ENCODE measurements around the gene TRIO. TPM values are rescaled to one million over a fixed set of nuclear protein-coding genes. Genes with fewer than 3 reads are reported as not detected.

TRIO gene
- total RNA-seq, 4 donors from 2014 or later: 112 to 155 (median 145) TPM

- Histone ChIP-seq H3K27me3 (no peaks in the 10 kb centered on the region), H3K27ac (replicated peaks in 1 of 4) (peak overlapping the region; percentile 89 to 92 (median 90)), H3K9me3 (no peaks in the 10 kb centered on the region), H3K36me3 (no peaks in the 10 kb centered on the region), H3K4me3 (peak overlapping the region; percentile 40 to 49 (median 42)), H3K4me1 (peaks cover 73 to 93% (median 92%) of the 10 kb centered on the region in 4 donors)
- no peak for DNase-seq (ENCODE audit: extremely low spot score)
- TF ChIP-seq POLR2AphosphoS5 (IDR thresholded peaks at IDR 0.05) (no peak), POLR2A (IDR thresholded peaks at IDR 0.05; ENCODE audit: low read depth) (no peak), CTCF (IDR thresholded peaks at IDR 0.05) (no peak), EP300 (IDR thresholded peaks at IDR 0.05) (no peak)
- intact Hi-C loops (cut with DNase I): loop anchor here (5.0 kb wide), 1 partner anchor 37 kb away; no protein-coding TSS in a partner anchor
- WGBS: 48% methylated on average over 7 of the region's 7 CpGs
Measured at GRCh38 chr5:14184082-14184481, 40.9 kb downstream of the TRIO start.

DNA sequence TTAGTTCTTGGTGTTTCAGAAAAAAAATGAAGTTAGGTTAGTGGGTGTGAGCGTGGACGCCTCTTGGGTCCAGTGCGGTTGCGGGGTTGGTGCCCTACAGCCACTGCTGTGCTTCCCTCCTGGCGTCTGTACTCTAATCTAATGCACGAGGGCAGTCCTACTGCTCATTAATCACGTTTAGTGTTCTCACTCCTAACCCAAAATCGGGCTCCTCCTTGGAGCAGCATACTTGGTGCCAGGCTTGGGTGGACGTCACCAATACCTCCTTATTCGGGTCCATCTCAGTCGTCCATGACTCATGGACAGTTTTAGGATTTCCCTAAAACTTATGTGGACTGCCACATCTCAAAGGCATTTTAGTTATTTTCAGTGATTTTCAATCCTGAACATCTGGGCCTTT is 41.6 kb downstream of the TRIO start:
- Histone ChIP-seq H3K4me3 (peak overlapping the region; percentile 40 to 49 (median 42)), H3K27me3 (no peaks in the 10 kb centered on the region), H3K9me3 (no peaks in the 10 kb centered on the region), H3K4me1 (peaks cover 78 to 93% (median 92%) of the 10 kb centered on the region in 4 donors), H3K36me3 (no peaks in the 10 kb centered on the region), H3K27ac (replicated peaks in 1 of 4) (peak overlapping the region; percentile 89 to 92 (median 90))
- TF ChIP-seq CTCF (IDR thresholded peaks at IDR 0.05) (no peak), EP300 (IDR thresholded peaks at IDR 0.05) (no peak), POLR2A (IDR thresholded peaks at IDR 0.05; ENCODE audit: low read depth) (no peak), POLR2AphosphoS5 (IDR thresholded peaks at IDR 0.05) (peak; percentile 61 to 71)
- intact Hi-C loops (cut with DNase I): loop anchor here (5.0 kb wide), 1 partner anchor 37 kb away; no protein-coding TSS in a partner anchor
- DNase-seq (ENCODE audit: extremely low spot score): no peak
- 75% methylated on average over 11 of the region's 11 CpGs for WGBS

DNA sequence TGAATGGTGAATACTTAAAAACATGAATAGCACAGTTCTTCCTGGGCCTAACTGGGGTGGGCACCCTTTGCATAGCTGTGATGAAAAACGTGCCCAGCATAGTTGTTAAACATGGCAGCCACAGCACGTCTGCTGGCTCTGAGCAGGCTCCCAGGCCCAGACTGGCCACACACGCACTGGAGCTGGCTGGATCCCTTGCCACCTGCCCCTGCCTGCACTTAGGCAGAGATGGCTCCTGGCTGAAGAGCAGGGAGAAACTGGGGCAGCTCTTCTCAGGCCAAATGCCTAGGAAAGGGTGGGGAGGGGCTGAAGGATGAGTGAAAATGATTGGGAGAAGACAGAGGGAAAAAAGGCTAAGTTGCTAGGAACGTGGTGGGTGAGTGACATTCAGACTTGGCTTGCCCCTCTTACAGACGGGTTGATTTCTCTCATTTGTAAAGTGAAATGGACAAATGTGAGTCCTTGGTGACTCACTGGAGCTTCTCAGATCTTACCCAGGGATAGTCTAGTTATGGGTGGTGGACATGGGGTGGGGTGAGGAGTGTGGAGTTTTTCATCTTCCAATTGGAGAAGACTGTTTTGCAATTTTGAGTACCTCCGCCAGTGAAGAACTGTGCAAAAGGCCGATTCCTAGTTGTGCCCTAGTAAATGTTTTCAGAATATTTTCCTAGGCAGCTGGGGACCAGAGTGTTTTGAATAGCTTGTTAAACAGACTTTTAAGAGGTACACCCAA is 42.4 kb downstream of the TRIO start:
- no peaks in the 10 kb centered on the region for H3K9me3 ChIP-seq
- no peak for TF ChIP-seq EP300 (IDR thresholded peaks at IDR 0.05)
- TF ChIP-seq CTCF (IDR thresholded peaks at IDR 0.05): no peak
- TF ChIP-seq POLR2A (IDR thresholded peaks at IDR 0.05; ENCODE audit: low read depth): no peak
- TF ChIP-seq POLR2AphosphoS5 (IDR thresholded peaks at IDR 0.05): no peak
- H3K4me3 ChIP-seq: peak overlapping the region in 2 of 4 donors; percentile 2 to 7
- peak overlapping the region; percentile 89 to 92 (median 90) for H3K27ac ChIP-seq (replicated peaks in 1 of 4)
- intact Hi-C loops (cut with DNase I): no loop called here
- DNase-seq (ENCODE audit: extremely low spot score): no peak
- H3K36me3 ChIP-seq: no peaks in the 10 kb centered on the region
- peaks cover 86 to 98% (median 95%) of the 10 kb centered on the region in 4 donors for H3K4me1 ChIP-seq
- no peaks in the 10 kb centered on the region for H3K27me3 ChIP-seq
- 48% methylated on average over 7 of the region's 7 CpGs for WGBS

DNA sequence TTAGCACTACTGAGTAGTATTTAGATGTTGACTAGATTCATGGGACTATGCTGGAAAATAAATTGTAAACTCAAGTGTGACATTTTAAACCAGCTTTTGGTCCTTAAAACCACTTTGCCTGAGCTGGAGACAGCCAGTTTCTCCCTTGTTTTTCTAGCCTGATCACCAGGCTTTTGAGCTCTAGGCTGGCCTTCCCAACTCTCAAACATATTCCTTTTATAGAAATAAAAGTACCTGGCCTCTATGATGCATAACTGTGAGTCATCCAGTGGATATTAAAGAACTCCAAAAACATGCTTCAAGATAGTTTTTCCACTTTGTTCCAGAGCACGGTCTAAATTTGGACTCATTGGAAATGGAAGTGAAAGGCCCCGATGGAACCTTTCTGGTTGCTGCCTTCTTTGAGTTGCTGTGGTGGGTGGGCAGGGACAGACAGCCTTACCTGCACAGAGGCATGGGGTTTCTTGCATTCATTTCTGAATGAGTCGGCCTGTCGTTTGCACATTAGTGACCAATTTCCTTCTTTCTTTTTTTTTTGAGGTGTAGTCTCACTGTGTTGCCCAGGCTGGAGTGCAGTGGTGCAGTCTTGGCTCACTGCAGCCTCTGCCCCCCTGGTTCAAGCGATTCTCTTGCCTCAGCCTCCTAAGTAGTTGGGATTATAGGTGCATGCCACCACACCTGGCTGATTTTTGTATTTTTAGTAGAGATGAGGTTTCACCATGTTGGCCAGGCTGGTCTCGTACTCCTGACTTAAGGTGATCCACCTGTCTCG is 43.1 kb downstream of the TRIO start:
- Histone ChIP-seq H3K36me3 (no peaks in the 10 kb centered on the region), H3K4me1 (peaks cover 90 to 100% (median 98%) of the 10 kb centered on the region in 4 donors), H3K9me3 (no peaks in the 10 kb centered on the region), H3K27me3 (no peaks in the 10 kb centered on the region), H3K27ac (replicated peaks in 1 of 4) (peak overlapping the region; percentile 89 to 92 (median 90)), H3K4me3 (peak overlapping the region in 1 of 4 donors; percentile 2)
- no peak for DNase-seq (ENCODE audit: extremely low spot score)
- intact Hi-C loops (cut with DNase I): no loop called here
- TF ChIP-seq EP300 (IDR thresholded peaks at IDR 0.05): no peak
- TF ChIP-seq POLR2AphosphoS5 (IDR thresholded peaks at IDR 0.05): peak; percentile 68 to 95
- WGBS: 68% methylated on average over 6 of the region's 7 CpGs

- intact Hi-C loops (cut with DNase I): no loop called here
- Histone ChIP-seq H3K36me3 (no peaks in the 10 kb centered on the region), H3K9me3 (no peaks in the 10 kb centered on the region), H3K4me1 (peaks cover 84 to 100% (median 98%) of the 10 kb centered on the region in 4 donors), H3K4me3 (no peak overlapping the region), H3K27me3 (no peaks in the 10 kb centered on the region), H3K27ac (replicated peaks in 1 of 4) (peak overlapping the region; percentile 89 to 92 (median 90))
- TF ChIP-seq CTCF (IDR thresholded peaks at IDR 0.05) (no peak), POLR2AphosphoS5 (IDR thresholded peaks at IDR 0.05) (no peak)
- WGBS: 54% methylated on average over 3 of the region's 3 CpGs
- no peak for DNase-seq (ENCODE audit: extremely low spot score)
Measured at GRCh38 chr5:14187157-14187556, 44.0 kb downstream of the TRIO start.
